Ecto neural progenitor cell (in vitro differentiated cells): ENCODE data around the gene FAM78B.

ENCODE experiments used
- DNase-seq: peaks from one replicate; pipeline ENCODE4 v3.0.0-alpha.2; 2018; ENCODE audit warnings: low spot score

The FAM78B gene

GRCh38 chr1:166166698-166167571, at the start of gene FAM78B:
Gene FAM78B, minus strand, starts transcription at chr1:166167001. Its CDS starts 753 bp downstream, at chr1:166166248.
- peak; percentile 82 for DNase-seq

GRCh38 chr1:166202546-166202945, 35.7 kb upstream of the FAM78B start:
- no peak for DNase-seq

- no peak for DNase-seq
These were observed 33.9 kb upstream of the FAM78B start for GRCh38 chr1:166200743-166201142.

- DNase-seq: no peak
These were observed 30.8 kb upstream of the FAM78B start for GRCh38 chr1:166197597-166197996.

- no peak for DNase-seq
These were observed 30.3 kb upstream of the FAM78B start for GRCh38 chr1:166197141-166197540.

- no peak for DNase-seq
These were observed 26.4 kb upstream of the FAM78B start for GRCh38 chr1:166193057-166193698.

- no peak for DNase-seq
These were observed 23.6 kb upstream of the FAM78B start for GRCh38 chr1:166190400-166190799.

- DNase-seq: no peak
These were observed 22.3 kb upstream of the FAM78B start for GRCh38 chr1:166189126-166189525.

- DNase-seq: no peak
These were observed 18.7 kb upstream of the FAM78B start for GRCh38 chr1:166185526-166185925.

- DNase-seq: no peak
These were observed 18.1 kb upstream of the FAM78B start for GRCh38 chr1:166184897-166185296.

GRCh38 chr1:166184012-166184411, 17.2 kb upstream of the FAM78B start:
- DNase-seq: no peak

GRCh38 chr1:166182281-166182680, 15.5 kb upstream of the FAM78B start:
- no peak for DNase-seq

- DNase-seq: no peak
These were observed 9.6 kb upstream of the FAM78B start for GRCh38 chr1:166176416-166176815.

- DNase-seq: no peak
These were observed 8.2 kb upstream of the FAM78B start for GRCh38 chr1:166175032-166175431.

- DNase-seq: no peak
These were observed 7.3 kb upstream of the FAM78B start for GRCh38 chr1:166174108-166174507.

- no peak for DNase-seq
These were observed 5.3 kb upstream of the FAM78B start for GRCh38 chr1:166172106-166172505.

- no peak for DNase-seq
These were observed 3.9 kb upstream of the FAM78B start for GRCh38 chr1:166170726-166171125.

GRCh38 chr1:166170075-166170474, 3.3 kb upstream of the FAM78B start:
- DNase-seq: no peak

- DNase-seq: no peak
These were observed 2.4 kb upstream of the FAM78B start for GRCh38 chr1:166169182-166169581.

- no peak for DNase-seq
These were observed 748 bp upstream of the FAM78B start for GRCh38 chr1:166167572-166167925.

GRCh38 chr1:166166329-166166697, 488 bp downstream of the FAM78B start:
- DNase-seq: no peak

GRCh38 chr1:166165661-166166328, 1.0 kb downstream of the FAM78B start:
- DNase-seq: peak; percentile 53
